Thyroid gland (tissue), 4 donors: Measurements from ENCODE around the gene ADAMTS16.

Source experiments
- POLR2A ChIP-seq, 2 donors: fragments of 450-650 bp; IDR thresholded peaks; one replicate each; pipeline ENCODE4 v1.6.1; 2017; ENCODE audit warnings: antibody characterized with exemption in 2 of 2, mild to moderate bottlenecking in 2 of 2, moderate library complexity in 1 of 2
- TF ChIP-seq, protein P1 (sequence below), 6 experiments: fragments of 200-600 bp in 3 of 6; fragments of 450-650 bp in 3 of 6; sonication (generic) in 3 of 6; IDR thresholded peaks; one replicate each; pipeline ENCODE4 v1.5.1; 2016 to 2019; ENCODE audit warnings: antibody characterized with exemption in 6 of 6, mild to moderate bottlenecking in 2 of 6, inconsistent platforms in 1 of 6, moderate library complexity in 1 of 6

DNA sequence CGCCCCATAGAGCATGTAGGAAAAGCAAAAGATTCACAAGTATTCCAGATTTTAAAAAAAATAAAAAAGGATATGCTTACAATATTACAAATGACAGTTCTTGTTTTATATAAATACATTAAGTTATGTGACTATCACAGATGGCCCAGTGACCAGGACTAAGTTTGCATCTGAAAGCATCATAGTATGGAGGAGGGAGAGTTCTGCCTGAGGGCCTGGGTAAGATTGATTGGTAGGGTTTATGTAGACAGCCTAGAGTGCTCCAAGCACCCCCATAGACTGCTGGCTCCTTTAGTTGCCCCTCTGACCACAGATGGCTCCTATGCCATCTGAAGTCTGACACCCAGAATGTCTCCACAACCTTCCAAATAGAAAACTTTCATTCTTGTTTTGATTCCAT is 48.0 kb upstream of the ADAMTS16 start:
- TF ChIP-seq, protein P1, sequence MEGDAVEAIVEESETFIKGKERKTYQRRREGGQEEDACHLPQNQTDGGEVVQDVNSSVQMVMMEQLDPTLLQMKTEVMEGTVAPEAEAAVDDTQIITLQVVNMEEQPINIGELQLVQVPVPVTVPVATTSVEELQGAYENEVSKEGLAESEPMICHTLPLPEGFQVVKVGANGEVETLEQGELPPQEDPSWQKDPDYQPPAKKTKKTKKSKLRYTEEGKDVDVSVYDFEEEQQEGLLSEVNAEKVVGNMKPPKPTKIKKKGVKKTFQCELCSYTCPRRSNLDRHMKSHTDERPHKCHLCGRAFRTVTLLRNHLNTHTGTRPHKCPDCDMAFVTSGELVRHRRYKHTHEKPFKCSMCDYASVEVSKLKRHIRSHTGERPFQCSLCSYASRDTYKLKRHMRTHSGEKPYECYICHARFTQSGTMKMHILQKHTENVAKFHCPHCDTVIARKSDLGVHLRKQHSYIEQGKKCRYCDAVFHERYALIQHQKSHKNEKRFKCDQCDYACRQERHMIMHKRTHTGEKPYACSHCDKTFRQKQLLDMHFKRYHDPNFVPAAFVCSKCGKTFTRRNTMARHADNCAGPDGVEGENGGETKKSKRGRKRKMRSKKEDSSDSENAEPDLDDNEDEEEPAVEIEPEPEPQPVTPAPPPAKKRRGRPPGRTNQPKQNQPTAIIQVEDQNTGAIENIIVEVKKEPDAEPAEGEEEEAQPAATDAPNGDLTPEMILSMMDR (IDR thresholded peaks at IDR 0.05): no peak
- no peak for TF ChIP-seq POLR2A (IDR thresholded peaks at IDR 0.05)
